ENCODE measurements around the gene PAXX.

- no peak for TF ChIP-seq CTCF (IDR thresholded peaks at IDR 0.05)
- peak in 1 of 2 donors; percentile 38 for TF ChIP-seq POLR2AphosphoS5 (IDR thresholded peaks at IDR 0.05)
- TF ChIP-seq POLR2A (IDR thresholded peaks at IDR 0.05), result no peak
- TF ChIP-seq EP300 (IDR thresholded peaks at IDR 0.05), result no peak
Observed at GRCh38 chr9:137030538-137031527, 38.6 kb downstream of the PAXX start.
